ENCODE data around the gene KIF21A.

Gene KIF21A

GRCh38 chr12:39275846-39276245, 167.1 kb downstream of the KIF21A start:
- DNase-seq (ENCODE audit: low spot score), result no peak

GRCh38 chr12:39272871-39273655, 169.9 kb downstream of the KIF21A start:
- no peak for DNase-seq (ENCODE audit: low spot score)

GRCh38 chr12:39269492-39269891, 173.4 kb downstream of the KIF21A start:
- no peak for DNase-seq (ENCODE audit: low spot score)

GRCh38 chr12:39267886-39268285, 175.0 kb downstream of the KIF21A start:
- no peak for DNase-seq (ENCODE audit: low spot score)

DNA sequence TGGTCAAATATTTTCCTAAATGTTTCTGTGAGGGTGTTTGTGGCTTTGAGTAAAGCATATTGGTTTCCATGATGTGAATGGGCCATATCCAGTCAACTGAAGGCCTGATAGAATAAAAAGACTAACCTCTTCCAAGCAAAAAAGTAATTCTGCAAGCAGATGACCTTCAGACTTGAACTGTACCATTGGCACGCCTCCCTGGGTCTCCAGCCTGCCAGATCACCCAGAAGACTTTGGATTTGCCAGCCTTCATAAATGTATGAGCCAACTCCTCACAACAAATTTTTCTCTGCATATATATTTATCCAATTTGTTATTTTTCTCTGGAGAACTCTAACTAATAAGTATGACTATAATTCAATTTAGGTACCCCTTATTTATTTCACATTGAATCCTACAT, 190.3 kb downstream of the KIF21A start:
- no peak for DNase-seq (ENCODE audit: low spot score)

Measured in HuH-7 (cell line).